HG02623 (cell line): ENCODE results near the gene TMEM233.

Experiments used
- ATAC-seq: cut with Tn5 transposase; IDR thresholded peaks from one replicate; pipeline ENCODE4 v1.9.1; 2021; ENCODE audit warnings: moderate library complexity; ENCODE audit not compliant: unreplicated experiment

TMEM233 gene

DNA sequence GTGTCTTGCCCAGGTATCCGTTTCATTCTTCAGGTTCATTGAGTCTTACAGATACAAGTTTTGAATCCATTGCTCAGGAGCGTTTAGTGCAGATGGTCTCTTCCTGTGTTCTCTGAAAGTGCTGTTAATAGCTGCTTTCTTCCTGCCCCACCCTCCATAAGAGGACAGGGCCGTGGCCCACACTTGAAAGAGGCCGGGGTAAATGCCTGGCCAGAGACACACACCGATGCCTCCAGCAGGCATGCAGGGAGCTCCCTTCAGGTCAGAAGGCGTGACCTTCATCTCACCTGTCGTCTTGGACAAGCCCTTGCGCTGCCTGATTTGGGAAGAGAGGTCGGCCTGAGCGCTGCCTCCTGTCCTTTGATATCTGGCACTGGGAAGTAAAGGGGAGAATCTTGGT lies 85.9 kb downstream of the TMEM233 start:
- no peak for ATAC-seq

DNA sequence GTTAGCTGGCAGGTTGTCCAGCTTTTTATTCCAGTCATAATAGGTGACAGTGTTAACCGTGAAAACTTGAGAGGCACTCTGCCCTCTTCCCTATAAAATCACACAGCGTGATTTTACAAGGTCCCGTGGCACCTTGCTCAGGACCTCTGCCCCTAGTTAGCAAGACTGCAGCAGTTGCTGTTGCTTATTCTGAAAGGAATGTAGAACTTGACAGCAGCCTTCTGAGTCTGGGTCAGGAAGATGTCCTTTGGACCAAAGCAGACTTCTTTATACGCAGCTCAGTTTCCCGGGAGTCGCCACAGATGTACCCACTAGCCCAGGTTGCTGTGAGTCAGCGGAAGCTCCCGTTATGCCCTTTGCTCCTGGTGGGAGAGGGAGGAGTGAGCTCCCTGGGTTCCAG lies 87.5 kb downstream of the TMEM233 start:
- ATAC-seq: no peak

DNA sequence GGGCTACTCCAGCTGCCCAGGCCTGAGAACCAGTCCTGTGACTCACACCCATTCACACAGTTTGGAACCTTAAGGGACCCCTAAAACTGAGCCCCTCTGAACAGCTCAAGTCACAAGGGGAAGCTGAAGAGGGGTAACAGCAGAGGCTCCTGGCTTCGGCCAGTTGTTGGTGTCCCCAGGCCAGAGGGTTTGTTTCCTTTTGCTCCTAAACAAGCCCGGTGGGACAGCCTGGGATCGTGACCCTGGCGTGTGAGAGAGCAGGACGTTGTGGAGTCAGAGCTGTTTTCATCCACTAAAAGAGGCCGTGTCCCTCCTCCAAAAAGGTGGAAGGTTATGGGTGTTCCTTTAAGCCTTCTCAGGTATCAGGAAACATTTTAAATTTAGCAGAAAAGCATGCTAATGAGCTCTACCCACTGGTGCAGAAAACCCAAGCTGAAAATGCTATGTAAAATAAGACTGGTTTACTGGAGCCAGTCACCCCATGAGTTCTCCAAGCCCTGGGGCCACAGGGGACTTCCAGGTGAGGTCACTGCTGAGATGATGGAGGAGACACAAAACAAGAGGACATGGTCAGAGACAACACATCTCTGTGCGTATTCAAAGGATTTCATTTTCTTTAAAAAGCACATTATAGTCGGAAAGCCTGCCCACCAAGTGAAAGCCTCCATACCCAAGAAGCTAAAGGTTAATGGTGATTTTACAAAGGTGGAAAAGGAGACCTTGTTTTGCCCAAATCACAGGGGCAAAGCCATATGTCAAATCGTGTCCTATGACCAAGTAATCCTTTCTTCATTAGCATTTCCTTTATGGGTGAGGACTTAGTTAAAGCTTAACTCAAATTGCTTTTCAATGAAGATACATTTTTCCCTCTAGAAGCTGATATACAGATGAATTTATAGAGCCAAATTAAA lies 88.4 kb downstream of the TMEM233 start:
- no peak for ATAC-seq

DNA sequence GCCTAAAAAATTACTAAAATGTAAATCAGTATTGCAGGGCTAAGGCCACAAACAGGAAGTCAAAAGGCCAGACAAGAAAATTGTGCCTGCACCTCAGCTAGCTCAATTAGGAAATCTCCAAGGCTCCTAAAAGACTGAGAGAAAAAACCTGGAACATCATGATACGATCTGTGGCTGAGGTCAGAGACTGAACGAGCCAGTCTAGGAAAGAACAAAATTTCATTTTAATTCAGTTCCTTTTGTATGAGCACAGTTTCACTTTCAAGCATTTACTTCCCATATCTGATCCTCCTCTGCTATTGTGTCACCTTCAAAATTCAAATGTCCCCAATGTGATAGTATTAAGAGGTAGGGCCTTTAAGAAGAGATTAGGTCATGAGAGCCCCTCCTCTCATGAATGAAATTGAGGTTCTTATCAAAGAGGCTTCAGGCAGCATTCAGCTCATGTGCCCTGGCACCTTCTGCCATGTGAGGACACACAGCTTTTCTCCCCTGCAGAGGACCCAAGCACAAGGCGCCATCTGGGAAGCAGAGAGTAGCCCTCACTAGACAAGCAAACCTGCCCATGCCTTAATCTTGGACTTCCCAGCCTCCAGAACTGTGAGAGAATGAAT lies 89.2 kb downstream of the TMEM233 start:
- no peak for ATAC-seq

DNA sequence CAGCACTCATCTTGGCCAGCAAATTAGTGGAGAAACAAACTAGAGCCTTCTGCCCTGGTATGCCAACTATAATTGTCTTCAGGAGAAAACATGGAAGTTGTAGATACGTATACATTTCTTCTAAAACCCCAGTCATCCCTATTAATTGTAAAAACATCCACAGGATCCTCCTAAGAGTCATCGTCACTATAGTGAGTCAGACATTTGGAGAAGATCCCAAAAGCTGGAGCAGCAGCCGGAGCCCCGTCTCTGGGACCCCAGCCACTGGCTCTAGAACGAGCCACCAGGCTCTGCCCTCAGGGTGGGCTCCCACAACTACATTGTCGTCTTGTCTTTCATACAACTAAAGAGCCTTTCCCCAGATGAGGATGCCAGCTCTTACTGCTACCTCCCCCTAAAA lies 89.8 kb downstream of the TMEM233 start:
- ATAC-seq: no peak

DNA sequence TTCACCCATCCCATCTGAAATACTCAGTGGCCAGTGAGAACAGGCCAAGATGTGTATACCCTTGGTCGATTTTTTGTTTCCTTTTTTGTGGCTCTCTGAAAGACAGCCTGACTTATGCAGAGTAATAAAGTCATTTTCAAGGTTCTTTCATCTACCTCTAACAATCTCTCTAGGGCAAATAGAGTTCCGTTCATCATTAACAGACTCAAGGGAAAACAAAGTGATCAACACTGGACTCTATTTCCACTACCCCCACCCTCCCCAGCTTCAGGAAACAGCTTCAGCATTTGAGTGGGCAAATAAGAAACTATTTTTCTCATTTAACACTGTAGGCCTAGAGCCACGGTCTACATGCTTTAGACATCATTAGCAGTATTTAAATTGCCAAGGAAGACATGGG lies 90.2 kb downstream of the TMEM233 start:
- ATAC-seq: no peak

DNA sequence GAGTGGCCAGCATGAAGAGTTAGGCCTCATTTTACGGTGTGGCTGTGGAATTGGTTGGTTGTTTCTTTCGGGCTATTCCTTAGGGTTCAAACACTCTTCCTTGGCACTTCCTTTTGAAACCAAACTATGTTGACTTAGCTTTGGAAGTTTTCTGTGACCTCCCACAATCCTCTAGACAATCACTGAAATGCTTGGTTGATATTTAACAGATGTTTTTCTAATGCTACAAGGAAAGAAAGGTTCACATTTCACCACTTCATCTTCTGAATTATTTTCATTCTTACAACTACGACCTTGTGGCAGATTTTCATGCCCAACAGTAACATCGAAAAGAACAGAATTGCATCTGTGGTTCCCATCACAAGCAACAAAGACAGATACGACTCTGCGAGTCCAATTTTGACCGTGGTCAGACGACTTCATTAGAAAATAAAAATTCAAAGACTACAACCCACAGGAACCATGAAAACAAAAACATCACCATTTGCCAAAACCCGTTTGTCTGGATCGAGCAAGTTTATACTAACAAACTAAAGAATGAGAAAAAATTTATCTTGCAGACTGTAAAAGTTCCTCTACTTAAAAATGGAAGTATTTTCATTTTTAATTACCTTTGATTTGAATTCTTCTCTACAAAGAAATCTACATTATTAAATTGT lies 91.3 kb downstream of the TMEM233 start:
- no peak for ATAC-seq

DNA sequence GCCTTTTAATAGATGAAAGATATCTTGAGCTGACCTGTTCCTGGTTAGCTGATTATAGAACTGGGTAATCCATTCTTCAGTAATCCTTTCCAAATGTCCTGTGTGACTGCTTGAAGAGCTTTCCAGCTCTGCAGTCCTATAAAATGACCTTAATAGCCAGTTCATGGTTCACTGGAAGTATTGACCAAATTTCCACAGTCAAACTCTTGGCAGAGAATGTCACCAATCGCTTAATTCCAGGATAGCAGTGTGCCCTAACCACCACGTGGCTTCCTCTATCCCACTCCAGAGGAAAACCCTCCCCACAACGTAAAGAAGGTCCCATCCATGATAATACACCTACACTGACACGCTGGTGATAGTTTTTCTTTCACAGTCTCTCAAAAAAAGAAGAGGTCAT lies 91.8 kb downstream of the TMEM233 start:
- ATAC-seq: no peak

DNA sequence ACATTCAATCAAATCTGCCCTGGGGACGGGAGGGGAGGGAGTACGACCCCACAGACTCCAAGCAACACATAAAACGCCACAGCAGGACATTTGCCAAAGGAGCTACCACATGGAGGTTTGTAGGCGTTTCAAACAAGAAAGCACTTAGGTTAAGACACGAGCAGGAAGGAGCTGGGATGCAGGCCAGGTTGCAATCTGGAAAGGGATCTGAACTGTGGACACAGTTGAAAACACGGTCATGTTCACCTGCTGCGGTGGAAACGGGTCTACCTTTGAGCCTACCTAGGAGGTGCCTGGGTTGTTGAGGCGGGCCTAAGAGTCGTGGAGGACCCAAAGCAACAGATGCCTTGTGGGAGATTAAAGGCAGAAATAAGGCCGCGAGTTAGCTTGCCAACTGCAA lies 92.8 kb downstream of the TMEM233 start:
- ATAC-seq: no peak

DNA sequence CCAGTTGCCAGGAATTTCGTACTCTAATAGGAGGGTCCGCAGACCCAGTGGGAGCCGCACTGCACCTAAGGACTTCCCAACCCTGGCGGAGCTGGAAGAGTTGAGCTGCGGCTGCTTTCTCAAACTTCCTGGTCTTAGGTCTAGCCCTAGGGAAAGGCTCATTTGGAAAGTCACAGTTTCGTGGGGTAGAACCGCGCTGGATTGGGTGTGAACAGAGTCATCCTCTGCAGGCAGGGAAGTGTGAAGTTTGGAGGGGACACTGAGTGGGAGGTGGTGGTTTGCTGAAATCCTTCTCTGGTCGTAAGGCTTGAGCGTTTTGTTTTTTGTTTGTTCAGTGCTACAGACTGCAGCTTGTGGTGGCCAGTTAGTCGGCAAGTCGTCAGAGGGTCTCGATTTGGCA lies 93.2 kb downstream of the TMEM233 start:
- ATAC-seq: no peak

DNA sequence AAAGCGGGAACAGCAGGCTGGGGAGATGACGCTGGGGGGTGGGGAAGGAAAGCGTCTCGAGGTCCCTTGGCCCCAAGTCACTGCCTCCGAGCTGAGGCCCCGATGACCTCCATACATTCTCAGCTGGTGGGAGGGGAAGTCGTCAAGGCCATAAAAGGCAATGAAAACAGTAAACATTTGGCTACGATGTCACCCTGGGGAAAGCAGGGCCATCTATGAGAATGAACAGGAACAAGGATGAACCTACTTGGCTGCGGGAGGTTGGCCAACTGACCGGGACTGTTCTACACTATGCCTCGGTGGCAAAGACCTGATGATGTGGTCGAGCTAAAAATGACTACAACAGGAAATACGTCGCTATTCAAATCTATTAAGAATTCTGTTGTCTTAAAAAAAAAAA lies 93.8 kb downstream of the TMEM233 start:
- no peak for ATAC-seq

DNA sequence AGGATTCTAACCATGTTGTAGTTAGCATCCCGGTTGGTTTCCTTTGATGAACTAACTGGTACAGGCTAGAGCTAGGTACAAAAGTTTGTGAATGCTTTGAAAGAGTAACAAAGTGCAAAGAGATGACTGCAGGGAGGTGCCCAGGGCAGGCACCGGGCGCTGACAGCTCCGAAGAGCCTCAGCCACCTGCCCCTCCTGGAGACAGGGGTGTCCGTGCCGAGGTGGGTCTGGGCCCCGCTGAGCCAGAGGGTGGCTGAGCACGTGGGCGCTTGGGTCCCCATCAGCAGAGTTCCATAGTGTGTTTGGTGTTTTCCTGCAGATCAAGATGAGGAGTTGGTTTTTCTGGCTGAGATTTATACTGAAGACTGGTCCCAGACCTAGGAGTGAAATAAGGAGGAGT lies 94.3 kb downstream of the TMEM233 start:
- no peak for ATAC-seq

DNA sequence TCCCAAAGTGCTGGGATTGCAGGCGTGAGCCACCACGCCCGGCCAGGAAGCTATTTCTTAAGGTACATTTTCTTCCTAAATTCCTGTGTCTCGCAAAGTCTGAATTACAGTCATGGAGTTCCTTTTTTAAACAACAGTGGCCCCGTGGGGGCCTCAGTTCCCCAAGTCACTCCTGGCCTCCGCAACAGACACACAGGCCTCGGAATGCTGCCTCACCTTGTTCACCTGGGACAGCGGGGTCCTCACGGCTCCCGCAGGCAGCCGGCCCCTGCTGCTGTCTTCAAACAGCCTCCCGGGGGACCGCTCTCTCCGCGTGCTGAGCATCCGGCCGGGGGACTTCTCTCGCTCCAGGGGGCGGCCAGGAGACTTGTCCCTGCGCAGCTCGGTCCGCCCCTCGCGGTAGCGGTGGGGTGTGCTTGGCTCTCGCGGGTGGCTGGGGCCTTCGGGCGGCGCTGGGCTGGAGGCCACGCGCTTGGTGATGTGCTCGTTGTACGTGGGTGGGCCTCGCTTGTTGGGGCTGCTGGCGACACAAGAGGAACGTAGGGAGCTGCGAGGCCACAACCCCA lies 96.4 kb downstream of the TMEM233 start:
- ATAC-seq: no peak

DNA sequence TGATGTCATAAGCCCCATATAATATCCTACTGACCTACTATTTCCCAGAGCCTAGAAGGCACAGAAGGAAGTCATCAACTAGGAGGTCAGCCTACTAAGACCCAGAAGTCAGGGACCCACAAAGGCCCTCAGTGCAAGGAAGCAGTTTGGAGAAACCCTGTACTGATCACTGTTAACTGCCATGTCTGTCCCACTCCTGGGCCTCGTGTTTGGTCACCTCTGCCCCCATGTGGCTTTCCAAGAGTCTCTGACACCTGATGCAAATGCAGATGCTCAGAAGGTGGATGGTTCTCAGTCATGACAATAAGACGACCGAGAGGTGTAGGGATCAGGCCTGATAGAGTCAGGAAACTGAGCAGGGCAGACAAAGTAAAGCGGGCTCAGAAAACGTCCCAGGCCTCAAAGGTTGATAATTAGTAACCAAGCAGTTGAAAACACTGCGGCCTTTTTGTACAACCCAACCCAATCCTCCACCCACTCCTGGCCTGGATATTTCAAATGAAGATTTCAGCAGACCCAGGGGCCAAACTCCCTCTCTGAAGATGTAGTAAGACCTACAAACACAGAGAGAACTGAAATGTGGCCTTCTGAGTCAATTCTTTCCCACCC lies 97.7 kb downstream of the TMEM233 start:
- no peak for ATAC-seq

DNA sequence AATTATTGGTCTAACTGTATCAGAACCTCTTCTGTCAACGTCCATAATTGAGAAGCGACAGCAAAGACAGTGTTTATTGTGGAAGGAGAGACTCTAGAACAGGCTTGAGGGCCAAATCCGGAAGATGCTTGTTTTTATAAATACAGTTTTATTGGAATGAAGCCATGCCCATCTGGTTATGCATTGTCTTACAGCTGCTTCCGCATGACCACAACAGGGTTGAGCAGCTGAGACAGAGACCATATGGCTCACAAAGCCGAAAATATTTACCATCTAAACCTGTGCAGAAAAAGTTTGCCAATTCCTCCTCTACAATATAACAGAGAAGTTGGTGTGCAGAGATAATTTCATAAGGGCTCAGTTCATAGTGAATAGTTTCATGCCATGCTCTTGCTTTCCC lies 98.8 kb downstream of the TMEM233 start:
- ATAC-seq: no peak
